GM10248 (cell line): ENCODE results near the gene SIPA1L3.

ENCODE experiments used
- CTCF ChIA-PET: fragments of 300-600 bp; sonication (Branson Sonifier 250); formaldehyde crosslinking; extraction: SDS; loops from one replicate; lab custom pipeline; 2021; ENCODE audit warnings: antibody characterized with exemption; lab: Yijun Ruan, JAX
- POLR2A ChIA-PET: fragments of 350-650 bp; sonication (Branson Sonifier 250); formaldehyde crosslinking; extraction: SDS; loops from one replicate; lab custom pipeline; 2020; ENCODE audit warnings: antibody characterized with exemption; lab: Yijun Ruan, JAX
- DNase-seq: peaks from one replicate; pipeline ENCODE4 v3.0.0; 2012; ENCODE audit errors: extremely low spot score
- CTCF ChIP-seq: IDR thresholded peaks from 2 replicates; pipeline ENCODE4 v1.5.1; 2012; ENCODE audit warnings: mild to moderate bottlenecking, low read depth; ENCODE audit errors: extremely low read depth, missing control alignments, control extremely low read depth

The SIPA1L3 gene

GRCh38 chr19:37955986-37956385, 49.0 kb downstream of the SIPA1L3 start:
- no peak for TF ChIP-seq CTCF
- CTCF ChIA-PET: interaction anchor here (2.2 kb wide), 1 partner anchor 24 kb away, joined by 10 read pairs; no protein-coding TSS in a partner anchor
- POLR2A ChIA-PET: no interaction called here
- no peak for DNase-seq

- ChIA-PET CTCF (interaction anchor here (1.3 to 2.2 kb wide), 3 partner anchors 19 to 35 kb away, joined by 3 to 10 read pairs (median 3); no protein-coding TSS in a partner anchor), POLR2A (interaction anchor here (0.5 kb wide), 1 partner anchor 32 kb away, joined by 3 read pairs; no protein-coding TSS in a partner anchor)
- no peak for TF ChIP-seq CTCF
- DNase-seq: no peak
Observed at GRCh38 chr19:37957176-37957575, 50.2 kb downstream of the SIPA1L3 start.

GRCh38 chr19:37959665-37960114, 52.7 kb downstream of the SIPA1L3 start:
- POLR2A ChIA-PET: no interaction called here
- DNase-seq: no peak
- TF ChIP-seq CTCF: no peak
- CTCF ChIA-PET: no interaction called here

- POLR2A ChIA-PET: no interaction called here
- CTCF ChIA-PET: interaction anchor here (0.6 kb wide), 1 partner anchor 60 kb away, joined by 3 read pairs; no protein-coding TSS in a partner anchor
- TF ChIP-seq CTCF: no peak
- no peak for DNase-seq
Observed at GRCh38 chr19:37961198-37961597, 54.2 kb downstream of the SIPA1L3 start.

GRCh38 chr19:37963190-37963936, 56.4 kb downstream of the SIPA1L3 start:
- TF ChIP-seq CTCF: peak; percentile 17
- POLR2A ChIA-PET: interaction anchor here (0.5 to 1.0 kb wide), 3 partner anchors 31 to 163 kb away, joined by 3 read pairs; no protein-coding TSS in a partner anchor
- no peak for DNase-seq
- CTCF ChIA-PET: interaction anchor here (0.7 to 2.0 kb wide), 7 partner anchors 10 to 61 kb away, joined by 3 to 5 read pairs (median 4); no protein-coding TSS in a partner anchor

GRCh38 chr19:37964109-37964508, 57.1 kb downstream of the SIPA1L3 start:
- CTCF ChIA-PET: interaction anchor here (0.7 to 2.0 kb wide), 6 partner anchors 10 to 62 kb away, joined by 3 to 5 read pairs (median 4); no protein-coding TSS in a partner anchor
- DNase-seq: no peak
- POLR2A ChIA-PET: interaction anchor here (1.0 kb wide), 2 partner anchors 31 to 45 kb away, joined by 3 read pairs; no protein-coding TSS in a partner anchor
- TF ChIP-seq CTCF: no peak
